ENCODE data around the gene C6orf62.
"Not testable (repeated sequence)": the region's sequence is repeated elsewhere in the genome, so short reads cannot be mapped to it uniquely, and the experiment has no call there.

C6orf62 gene

GRCh38 chr6:24666097-24666640, 52.8 kb downstream of the C6orf62 start:
- DNase-seq = peak; percentile 37

- DNase-seq = no peak
Observed at GRCh38 chr6:24664046-24664987, 54.6 kb downstream of the C6orf62 start.

DNA sequence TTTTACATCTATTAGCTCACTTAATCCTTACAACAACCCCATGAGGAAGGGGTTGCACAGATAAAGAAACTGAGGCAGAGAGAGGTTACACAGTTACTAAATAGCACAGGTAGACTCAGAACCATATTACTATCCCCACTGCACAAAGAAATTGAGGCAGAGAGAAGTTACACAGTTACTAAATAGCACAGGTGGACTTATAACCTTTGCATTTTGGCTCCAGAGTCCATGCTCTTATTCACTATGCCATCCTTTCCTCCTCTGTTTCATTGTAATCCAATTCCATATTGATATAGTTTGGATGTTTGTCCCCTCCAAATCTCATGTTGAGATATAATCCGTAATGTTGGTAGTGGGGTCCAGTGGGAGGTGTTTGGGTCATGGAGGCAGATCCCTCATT, 55.8 kb downstream of the C6orf62 start:
- no peak for DNase-seq

DNA sequence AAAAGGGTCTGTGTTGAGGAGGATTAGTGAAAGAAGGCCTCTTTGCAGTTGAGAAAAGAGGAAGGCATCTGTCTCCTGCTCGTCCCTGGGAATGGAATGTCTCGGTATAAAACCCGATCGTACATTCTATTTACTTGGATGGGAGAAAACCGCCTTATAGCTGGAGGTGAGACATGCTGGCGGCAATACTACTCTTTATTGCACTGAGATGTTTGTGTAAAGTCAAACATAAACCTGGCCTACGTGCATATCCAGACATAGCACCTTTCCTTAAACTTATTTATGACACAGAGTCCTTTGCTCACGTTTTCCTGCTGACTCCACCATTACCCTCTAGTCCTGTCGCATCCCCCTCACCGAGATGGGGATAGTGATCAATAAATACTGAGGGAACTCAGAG, 56.7 kb downstream of the C6orf62 start:
- no peak for DNase-seq

DNA sequence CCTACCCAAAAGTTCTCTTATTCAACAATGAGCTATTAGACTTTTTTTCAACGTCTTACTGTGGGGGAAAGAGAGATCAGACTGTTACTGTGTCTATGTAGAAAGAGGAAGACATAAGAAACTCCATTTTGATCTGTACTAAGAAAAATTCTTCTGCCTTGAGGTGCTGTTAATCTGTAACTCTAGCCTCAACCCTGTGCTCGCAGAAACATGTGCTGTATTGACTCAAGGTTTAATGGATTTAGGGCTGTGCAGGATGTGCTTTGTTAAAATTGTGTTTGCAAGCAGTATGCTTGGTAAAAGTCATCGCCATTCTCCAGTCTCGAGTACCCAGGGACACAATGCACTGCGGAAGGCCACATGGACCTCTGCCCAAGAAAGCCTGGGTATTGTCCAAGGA, 57.2 kb downstream of the C6orf62 start:
- not testable (repeated sequence) for DNase-seq

GRCh38 chr6:24660105-24660504, 58.8 kb downstream of the C6orf62 start:
- no peak for DNase-seq

- DNase-seq = no peak
Observed at GRCh38 chr6:24659561-24659960, 59.4 kb downstream of the C6orf62 start.

GRCh38 chr6:24658573-24659560, 60.1 kb downstream of the C6orf62 start:
- DNase-seq = no peak

DNA sequence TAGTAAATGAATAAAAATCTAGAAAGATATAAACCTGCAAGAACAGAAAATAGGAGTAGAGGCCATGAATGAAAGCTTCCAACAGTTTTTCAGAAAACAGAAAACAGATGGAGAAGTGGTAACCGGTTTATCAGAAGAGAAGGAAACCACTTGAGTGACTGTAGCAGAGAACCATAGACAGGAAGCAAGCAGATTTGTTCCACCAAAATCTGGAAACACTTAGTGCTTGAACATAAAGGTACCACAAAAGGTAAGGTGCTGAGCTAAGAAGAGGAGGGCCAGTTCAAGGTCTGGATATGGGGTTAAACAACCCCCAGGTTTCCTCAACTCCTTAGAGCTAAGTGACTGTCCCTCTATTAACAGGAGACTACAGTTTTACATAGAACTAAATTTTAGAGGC, 63.7 kb downstream of the C6orf62 start:
- no peak for DNase-seq
